ENCODE measurements around the gene FOXJ1.

The FOXJ1 gene

DNA sequence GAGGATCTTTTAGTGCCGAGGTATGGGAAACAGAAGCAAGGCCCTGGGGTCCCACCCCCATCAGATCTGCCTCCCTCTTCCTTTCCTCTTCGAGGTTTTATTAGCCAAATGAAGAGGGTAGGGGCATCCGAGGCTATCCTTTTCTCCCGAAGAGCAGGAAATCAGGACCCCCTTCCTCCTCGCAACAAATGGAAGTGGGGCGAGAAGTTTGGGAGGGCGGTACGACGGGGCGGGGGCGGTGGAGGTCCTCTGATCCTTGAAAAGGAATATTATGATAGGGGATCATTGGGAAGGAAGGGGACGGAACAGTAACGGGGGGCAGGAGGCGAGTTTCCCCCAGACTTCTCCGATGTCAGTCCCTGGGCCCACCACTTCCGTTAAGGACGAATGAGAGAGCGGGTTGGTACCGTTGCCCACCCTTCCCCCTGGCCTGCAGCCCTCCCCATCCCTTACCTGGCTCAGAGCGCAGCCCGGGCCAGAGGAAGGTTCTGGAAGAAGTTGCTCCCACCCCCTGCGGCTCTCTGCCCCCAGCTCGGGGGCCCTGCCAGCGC lies 309 bp downstream of the FOXJ1 start:
- DNase-seq (ENCODE audit: low read depth): no peak

GRCh38 chr17:76139801-76140660 lies 1.0 kb downstream of the FOXJ1 start:
- DNase-seq (ENCODE audit: low read depth): peak; percentile 53

DNA sequence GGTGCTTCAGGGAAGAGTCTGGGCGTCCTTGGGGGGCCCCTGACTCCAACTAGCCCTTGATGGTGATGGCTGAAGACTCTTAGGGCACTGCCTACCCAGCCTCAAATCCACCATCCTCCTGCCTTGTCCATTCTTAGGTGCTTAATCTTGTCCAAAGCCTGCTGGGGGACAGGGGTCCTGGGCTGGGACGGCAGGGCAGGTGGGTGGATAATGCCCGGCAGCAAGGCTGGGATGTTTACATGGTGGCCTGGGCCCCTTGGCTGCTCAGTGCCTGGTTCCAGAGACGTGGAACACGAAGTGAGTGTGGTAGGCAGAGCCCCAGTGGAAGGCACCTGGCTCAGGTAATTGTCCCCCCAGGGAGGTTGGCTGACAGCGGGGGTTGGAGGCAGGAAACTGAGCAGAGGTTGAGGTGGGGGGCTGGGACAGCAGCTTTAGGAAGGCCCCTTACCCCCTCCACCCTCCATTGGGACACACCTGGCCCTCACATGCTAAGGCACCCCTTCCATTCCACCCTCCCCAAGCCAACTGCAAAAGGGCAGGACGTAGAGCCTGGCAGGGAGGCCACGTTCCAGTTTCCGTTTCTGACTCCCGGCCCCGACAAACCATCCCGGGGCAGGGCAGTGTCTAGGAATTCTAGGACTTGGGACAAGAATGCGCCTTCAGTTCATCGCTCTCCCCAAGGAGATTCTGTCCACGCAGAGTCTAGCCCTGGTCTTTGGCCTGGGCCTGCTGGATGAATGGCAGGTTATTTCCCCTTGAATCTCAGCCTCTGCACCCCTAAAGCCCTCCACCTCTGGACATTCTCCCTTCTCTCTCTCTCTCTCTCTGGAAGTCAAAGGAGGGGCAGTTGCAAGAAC lies 1.9 kb downstream of the FOXJ1 start:
- no peak for DNase-seq (ENCODE audit: low read depth)

- no peak for DNase-seq (ENCODE audit: low read depth)
Measured at GRCh38 chr17:76138234-76138895, 2.7 kb downstream of the FOXJ1 start.

GRCh38 chr17:76137351-76138233 lies 3.5 kb downstream of the FOXJ1 start:
- DNase-seq (ENCODE audit: low read depth): no peak

DNA sequence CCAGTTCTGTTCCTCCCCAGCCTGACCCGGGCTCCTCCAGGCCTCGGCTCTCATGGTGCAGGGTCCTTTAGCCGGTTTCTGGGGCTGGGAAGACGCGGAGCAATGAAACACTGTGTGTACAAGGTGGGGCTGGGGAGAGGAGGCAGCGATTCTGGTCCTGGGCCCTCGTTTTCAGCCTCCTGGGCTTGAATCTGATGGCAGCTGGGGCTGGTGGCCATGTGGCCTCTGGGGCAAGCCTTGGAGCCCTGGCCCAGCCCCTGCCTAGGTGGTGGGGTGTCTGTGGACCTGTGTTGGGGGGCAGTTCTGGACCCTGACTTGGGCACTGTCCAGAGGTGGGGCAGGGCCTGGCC lies 4.1 kb downstream of the FOXJ1 start:
- no peak for DNase-seq (ENCODE audit: low read depth)

- no peak for DNase-seq (ENCODE audit: low read depth)
Measured at GRCh38 chr17:76136276-76137000, 4.6 kb downstream of the FOXJ1 start.

- no peak for DNase-seq (ENCODE audit: low read depth)
Measured at GRCh38 chr17:76135810-76136188, 5.2 kb downstream of the FOXJ1 start.

GRCh38 chr17:76134911-76135809 lies 5.9 kb downstream of the FOXJ1 start:
- no peak for DNase-seq (ENCODE audit: low read depth)

DNA sequence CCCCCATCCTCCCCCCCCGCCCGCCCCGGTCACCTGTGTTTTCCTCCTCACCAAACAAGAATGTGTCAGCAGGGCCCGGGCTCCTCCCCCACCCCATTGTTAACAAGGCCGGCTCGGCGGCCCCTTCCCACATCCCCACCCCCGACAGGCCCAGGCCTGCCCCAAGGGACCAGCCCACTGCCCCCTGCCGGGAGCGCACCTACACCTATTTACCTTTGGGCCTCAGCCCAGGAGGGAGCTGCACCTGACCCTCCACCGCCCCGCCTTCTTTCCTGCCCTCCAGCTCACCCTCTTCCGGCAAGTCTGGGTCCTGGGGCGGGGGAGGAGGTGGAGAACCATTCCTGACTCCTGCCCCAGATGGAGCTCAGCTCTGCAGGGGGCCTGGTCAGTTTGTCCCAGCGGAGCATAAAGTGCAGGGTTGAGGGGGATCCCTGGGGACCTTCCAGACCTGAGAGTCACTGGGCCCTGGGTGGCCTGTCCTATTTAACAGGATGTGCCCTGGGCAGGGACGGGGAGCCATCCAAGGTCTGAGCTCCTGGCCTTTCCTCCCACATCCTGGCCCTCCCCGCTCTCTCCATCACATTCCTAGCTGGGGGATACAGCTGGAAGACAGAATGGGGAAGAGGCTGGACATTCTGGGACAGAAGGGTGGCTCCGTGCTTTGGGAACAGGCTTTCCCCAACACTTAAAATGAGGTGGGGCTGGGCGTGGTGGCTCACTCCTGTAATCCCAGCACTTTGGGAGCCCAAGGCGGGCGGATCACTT lies 8.3 kb downstream of the FOXJ1 start:
- no peak for DNase-seq (ENCODE audit: low read depth)

- no peak for DNase-seq (ENCODE audit: low read depth)
Measured at GRCh38 chr17:76131692-76132573, 9.1 kb downstream of the FOXJ1 start.

GRCh38 chr17:76131051-76131691 lies 9.9 kb downstream of the FOXJ1 start:
- DNase-seq (ENCODE audit: low read depth): no peak

DNA sequence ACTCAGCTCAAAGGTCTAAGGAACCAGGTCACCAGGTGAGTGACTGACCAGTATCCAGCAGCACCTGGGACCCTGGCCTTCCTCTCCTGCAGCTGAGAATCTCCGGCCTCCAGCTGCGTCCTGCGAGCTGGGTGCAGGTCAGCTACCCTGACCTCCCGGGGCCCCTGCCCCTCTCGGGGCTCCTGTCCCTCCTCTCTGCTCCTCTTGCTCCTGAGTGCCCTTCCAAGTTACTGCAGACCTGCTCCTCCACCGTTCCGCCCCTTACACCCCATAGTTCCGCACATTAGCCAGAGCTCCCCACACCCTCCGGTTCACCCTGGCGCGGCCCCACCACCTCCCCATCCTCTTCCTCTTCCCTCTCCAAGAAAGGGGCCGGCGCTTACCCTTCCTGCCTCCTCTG lies 10.6 kb downstream of the FOXJ1 start:
- DNase-seq (ENCODE audit: low read depth): no peak

GRCh38 chr17:76125922-76126321 lies 15.1 kb downstream of the FOXJ1 start:
- no peak for DNase-seq (ENCODE audit: low read depth)

DNA sequence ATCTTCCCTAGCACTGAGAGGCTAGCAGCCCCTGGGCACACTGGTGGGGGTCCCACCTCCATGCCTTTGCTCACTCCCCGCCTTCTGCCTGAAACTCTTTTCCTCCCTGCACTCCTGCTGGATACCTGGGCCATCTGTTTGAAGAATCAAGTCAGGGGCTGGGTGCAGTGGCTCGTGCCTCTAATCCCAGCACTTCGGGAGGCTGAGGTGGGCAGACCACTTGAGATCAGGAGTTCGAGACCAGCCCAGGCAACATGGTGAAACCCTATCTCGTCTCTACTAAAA lies 15.7 kb downstream of the FOXJ1 start:
- DNase-seq (ENCODE audit: low read depth): no peak

GRCh38 chr17:76124582-76125390 lies 16.3 kb downstream of the FOXJ1 start:
- DNase-seq (ENCODE audit: low read depth): no peak
